GM21515 (cell line): ENCODE results near the gene ITM2C.

Experiments
- ATAC-seq: cut with Tn5 transposase; IDR thresholded peaks from one replicate; pipeline ENCODE4 v1.9.1; 2021; ENCODE audit not compliant: unreplicated experiment

Gene ITM2C

DNA sequence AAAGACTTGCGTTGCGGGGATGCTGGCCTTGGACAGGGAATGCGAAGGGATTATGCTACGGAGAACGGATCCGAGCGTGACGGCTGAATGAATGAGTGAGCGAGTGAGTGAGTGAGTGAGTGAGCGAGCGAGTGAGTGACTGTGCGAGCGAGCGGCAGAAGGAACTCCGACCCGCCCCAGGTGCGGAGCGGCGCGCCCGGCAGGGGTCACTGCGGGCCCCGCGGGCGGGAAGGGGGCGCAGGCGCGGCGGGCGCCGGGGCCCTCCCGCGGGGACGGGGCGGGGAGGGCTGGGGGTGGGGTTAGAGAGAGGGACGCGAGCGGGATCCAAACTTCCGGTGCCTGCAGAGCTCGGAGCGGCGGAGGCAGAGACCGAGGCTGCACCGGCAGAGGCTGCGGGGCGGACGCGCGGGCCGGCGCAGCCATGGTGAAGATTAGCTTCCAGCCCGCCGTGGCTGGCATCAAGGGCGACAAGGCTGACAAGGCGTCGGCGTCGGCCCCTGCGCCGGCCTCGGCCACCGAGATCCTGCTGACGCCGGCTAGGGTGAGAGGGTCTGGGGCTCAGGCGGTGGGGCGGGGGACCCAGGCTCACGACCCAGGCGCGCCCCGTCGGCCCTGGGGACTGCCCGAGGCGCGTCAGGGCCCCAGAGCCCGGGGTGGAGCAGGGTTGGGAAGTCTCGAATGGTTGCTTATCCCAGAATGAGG is at the start of gene ITM2C:
Gene ITM2C (plus strand): TSS at position 338 of the 702 bp plus-strand sequence. CDS start 84 bp downstream, at position 422.
- peak; percentile 77 for ATAC-seq

DNA sequence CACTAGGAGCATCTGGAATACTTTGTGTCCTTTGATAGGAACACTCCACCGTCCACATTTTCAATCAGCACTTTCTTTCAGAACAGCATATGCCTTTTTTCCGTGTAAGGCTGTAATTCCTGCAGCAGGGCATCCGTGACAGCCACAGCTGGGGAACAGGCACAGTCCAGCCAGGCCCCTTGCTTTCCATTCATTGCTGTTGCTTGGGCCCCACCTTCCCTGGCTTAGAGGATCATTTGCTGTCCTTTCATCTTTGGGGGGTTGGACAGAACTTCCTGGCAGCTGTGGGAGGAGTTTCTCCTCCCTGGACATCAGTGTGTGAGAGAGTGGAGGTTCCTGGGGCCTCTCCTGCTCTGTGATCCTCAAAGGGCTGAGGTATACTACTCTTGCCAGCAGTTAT is 49.7 kb upstream of the ITM2C start:
- ATAC-seq, result no peak

DNA sequence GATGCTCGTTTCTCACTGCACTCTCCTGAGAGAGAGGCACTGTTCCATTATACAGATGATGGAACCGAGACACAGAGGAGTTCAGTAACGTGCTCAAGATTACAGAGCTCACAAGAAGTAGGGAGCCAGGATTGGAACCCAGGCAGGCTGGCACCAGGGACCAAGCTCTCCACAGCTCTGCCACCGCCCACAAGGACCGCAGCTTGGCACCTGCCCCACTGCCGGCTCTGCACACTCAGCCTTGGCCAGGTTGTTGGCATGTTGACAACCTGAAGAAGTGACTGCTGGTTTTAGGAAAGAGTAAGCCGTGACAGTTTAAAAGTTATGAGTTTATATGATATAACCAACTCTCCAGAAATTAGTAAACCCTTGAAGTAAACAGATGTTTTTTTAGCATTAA is 48.0 kb upstream of the ITM2C start:
- no peak for ATAC-seq

- ATAC-seq, result no peak
Observed at GRCh38 chr2:230819433-230819832, 45.3 kb upstream of the ITM2C start.

- ATAC-seq, result no peak
Observed at GRCh38 chr2:230821261-230821990, 43.3 kb upstream of the ITM2C start.

DNA sequence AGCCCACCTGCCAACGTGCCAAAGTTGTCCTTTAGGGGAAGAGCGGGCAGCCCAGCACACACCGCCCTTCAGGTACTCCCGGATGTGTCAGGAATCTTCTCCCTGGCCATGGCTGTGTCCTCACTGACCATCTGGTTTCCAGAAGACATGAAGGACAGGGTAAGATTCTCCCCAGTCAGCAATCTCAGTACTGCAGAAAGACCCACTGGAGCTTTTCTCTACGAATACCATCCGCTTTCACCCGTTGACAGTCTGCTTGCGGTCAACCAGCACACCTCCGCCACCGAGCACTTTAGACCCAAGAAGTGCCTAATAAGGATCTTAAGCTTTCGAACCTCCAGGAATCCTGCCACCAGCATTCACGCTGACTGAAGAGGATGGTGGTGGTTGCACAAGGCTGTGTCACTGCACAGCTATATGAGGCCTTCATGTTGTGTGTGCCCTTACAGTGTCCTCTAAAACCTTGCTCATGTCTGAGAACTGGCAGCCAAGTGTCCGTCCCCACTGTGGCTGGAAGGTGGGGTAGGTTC is 42.7 kb upstream of the ITM2C start:
- ATAC-seq, result no peak

- ATAC-seq, result no peak
Observed at GRCh38 chr2:230823264-230823964, 41.3 kb upstream of the ITM2C start.

- peak; percentile 53 for ATAC-seq
Observed at GRCh38 chr2:230824406-230824978, 40.2 kb upstream of the ITM2C start.

DNA sequence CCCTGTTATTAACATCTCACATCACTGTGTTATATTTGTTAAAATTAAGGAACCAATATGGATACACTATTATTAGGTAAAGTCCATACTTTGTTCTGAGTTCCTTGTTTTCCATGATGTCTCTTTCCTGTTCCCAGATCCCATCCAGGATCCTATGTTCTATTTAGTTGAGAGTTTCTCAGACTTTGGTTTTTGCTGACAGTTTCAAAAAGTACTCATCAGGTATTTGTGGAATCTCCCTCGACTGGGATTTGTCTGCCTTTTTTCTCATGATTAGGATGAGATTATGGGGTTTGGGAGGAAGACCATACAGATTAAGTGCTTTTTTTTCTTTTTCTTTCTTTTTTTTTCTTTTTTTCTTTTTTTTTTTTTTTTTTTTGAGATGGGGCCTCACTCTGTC is 39.4 kb upstream of the ITM2C start:
- no peak for ATAC-seq

- ATAC-seq, result no peak
Observed at GRCh38 chr2:230827774-230828271, 36.9 kb upstream of the ITM2C start.

DNA sequence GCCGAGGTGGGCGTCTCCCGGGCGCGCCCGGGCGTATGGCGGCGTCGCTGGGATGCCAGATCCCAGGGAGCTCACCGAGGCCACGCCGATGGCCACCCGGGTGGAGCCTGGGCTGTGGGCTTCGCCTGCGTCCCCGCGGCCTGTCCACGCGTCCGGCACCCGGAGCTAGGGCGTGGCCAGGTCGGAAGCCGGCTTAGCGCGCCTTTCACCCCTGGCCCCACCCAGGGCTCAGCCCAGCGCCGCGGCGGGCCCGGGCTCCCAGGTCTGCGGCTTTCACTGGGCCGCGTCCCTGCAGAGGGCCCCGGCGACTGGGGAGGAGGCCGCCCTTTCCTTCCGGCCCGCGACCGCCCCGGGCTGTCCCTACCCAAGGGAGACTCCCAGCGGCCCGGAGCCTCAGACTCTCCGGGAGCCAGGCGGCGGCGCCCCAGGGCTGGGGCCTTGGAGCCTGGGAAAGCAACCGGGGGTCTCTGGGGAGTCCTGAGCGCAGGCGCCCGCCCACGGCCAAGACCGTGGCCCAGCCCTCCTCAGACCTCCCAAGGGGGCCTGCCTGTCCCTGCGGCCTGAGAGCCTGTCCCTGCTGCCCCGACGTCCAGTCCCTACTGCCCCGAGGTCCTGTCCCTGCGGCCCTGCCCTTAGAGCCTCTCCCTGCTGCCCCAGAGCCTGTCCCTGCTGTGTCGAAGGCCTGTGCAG is 36.3 kb upstream of the ITM2C start:
- ATAC-seq, result peak; percentile 55

DNA sequence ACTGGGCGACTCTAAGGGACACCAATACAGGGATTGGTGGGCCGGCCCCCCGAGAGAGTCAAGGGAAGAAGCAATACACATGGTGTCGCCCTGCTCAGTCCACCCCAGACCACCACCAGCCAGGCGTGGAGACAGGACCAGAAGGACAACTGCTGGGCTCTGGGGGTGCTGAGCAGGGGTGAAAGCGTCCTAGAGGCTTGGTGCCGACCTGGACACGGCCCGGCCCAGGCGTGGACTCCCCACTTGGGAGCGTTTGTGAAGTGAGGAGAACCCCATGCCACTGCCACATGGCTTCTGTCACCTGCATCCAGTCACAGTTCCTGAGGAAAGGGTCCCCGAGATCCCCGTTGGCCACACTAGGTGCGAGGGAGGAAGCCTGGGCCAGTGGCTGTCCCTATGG is 35.4 kb upstream of the ITM2C start:
- no peak for ATAC-seq

DNA sequence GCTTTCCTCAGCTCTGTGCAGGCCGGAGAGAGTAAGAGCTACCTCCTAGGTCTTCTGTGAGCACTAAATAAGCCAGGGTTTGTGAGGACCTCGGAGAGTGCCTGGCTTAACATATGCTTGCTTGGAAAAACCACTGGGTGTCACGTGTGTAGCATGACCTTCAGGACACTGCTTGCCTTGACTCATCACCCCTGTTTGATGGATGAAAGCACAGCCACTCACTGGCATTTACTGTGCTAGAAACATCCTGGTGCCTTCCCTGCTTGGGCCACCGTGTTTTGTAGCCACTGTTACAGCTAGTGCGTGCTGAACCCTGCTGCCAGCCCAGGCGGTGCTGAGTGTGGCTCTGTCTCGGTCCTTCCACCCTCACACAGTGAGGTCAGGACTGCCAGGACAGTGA is 34.8 kb upstream of the ITM2C start:
- ATAC-seq, result no peak

DNA sequence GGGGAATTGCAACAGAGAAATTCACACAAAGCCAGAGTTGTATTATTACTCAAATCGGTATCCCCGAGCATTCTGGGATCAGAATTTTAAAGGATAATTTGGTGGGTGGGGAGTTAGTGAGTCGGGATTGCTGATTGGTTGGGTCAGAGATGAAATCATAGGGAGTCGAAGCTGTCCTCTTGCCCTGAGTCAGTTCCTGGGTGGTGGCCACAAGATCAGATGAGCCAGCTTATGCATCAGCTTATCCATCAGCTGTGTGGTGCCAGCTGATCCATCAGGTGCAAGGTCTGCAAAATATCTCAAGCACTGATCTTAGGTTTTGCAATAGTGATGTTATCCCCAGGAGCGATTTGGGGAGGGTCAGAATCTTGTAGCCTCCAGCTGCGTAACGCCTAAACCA is 34.3 kb upstream of the ITM2C start:
- ATAC-seq, result no peak

DNA sequence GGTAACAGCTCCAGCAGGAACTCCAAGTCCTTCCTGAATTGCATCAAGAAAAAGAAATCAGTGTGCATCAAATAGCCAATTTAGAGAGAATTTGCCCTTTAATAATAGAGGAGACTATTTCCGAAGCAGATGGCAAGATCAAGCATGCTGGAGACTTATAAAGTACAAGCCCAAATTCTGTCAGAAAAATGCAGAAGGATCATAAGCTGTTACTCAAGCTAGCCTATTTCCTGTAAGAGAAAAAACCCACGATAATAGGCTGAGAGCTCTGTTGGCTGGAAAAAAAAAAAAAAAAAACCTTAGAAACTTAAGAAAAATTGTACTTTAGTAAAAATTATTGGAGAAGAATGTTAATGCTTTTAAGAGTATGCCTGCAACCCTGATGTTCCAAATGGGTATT is 24.4 kb upstream of the ITM2C start:
- ATAC-seq, result no peak

GRCh38 chr2:230842473-230842872 is 22.3 kb upstream of the ITM2C start:
- no peak for ATAC-seq

GRCh38 chr2:230843132-230843531 is 21.6 kb upstream of the ITM2C start:
- no peak for ATAC-seq

GRCh38 chr2:230846360-230846759 is 18.4 kb upstream of the ITM2C start:
- no peak for ATAC-seq

DNA sequence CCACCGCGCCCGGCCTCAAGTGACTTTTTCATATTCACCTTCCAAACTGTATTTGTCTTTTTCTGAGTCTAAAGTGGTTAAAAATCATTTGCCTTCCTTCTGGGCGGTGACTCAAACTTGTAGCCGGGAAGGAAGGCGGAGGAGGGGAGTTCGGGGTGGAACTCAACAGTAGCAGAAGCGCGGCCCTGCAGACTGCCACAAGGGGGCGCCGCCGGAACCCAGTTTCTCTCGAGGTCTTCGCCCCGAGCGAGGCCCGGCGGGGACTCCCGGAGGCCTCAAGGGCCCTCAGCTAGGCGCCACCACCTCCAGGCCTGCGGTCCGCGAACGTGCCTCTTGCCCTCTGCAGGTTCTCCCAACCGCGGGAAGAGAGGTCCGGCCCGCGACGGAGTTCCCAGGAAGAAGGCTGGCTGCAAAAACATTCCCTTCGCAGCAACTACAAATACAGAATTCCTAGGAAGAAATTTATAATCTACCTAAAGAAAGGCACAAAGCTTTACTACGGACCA is 16.8 kb upstream of the ITM2C start:
- ATAC-seq, result peak; percentile 85

- ATAC-seq, result no peak
Observed at GRCh38 chr2:230849633-230850357, 14.9 kb upstream of the ITM2C start.
